GM18868 (cell line): ENCODE results near the gene AZU1.
"Not testable (repeated sequence)": the region's sequence is repeated elsewhere in the genome, so short reads cannot be mapped to it uniquely, and the experiment has no call there.

Source experiments
- ATAC-seq: cut with Tn5 transposase; IDR thresholded peaks from one replicate; pipeline ENCODE4 v1.9.1; 2021; ENCODE audit warnings: mild to moderate bottlenecking, moderate library complexity; ENCODE audit not compliant: unreplicated experiment

Gene AZU1

GRCh38 chr19:869245-870177, 41.9 kb downstream of the AZU1 start:
- no peak for ATAC-seq

GRCh38 chr19:870314-870713, 42.7 kb downstream of the AZU1 start:
- no peak for ATAC-seq

DNA sequence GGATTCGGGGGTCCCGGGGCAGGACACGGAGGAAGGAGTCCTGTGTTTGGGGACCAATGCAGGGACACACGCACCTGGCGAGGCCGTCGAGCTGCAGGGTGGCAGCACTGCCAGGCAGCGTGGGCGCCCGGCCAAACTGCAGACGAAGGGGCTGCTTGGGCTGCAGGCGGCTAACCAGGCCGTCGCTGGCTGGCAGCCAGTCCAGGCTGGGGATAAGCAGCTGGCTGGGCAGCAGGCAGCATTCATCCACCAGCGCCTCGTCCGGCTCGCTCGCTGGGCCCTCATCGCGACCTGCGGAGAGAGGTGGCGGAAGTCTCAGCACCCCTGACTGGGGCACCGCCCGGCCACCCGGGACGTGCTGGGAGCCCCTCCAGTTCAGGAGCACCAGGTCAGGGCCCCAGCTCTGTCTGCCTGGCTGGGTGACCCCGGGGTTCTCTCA, 43.3 kb downstream of the AZU1 start:
- ATAC-seq = no peak

DNA sequence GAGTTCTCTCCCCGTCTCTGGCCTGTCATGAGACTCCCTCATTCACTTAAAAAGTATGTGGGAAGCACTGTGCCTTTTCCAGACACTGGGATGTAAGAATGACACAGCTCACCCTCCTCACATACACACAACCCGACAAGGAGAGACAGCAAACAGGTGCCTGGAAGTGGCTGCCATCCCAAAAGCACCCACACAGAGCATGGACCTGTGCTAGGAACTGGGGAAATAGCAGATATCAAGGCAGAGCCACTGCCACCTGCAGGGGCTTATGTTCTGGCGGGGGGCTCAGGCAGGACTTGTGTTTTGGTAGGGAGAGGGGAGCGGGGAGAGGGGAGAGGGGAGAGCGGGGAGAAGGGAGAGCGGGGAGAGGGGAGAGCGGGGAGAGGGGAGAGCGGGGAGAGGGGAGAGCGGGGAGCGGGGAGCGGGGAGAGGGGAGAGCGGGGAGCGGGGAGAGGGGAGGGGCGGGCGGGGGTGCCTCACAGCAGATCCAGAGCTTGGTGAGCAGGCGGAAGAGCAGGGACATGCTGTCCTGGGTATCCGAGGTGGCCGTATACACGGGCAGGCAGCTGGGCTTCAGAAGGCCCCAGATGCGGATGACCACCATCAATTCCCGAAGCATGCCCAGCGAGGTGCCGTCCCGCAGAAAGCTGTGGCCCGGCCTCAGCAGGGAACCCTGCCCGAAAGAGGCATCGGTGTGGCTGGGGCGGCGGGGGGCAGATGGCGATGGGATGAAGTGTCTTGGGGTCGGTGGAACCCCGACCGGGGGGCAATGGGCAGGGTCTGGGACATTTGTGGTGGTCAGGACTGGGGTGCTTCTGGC, 44.0 kb downstream of the AZU1 start:
- no peak for ATAC-seq

DNA sequence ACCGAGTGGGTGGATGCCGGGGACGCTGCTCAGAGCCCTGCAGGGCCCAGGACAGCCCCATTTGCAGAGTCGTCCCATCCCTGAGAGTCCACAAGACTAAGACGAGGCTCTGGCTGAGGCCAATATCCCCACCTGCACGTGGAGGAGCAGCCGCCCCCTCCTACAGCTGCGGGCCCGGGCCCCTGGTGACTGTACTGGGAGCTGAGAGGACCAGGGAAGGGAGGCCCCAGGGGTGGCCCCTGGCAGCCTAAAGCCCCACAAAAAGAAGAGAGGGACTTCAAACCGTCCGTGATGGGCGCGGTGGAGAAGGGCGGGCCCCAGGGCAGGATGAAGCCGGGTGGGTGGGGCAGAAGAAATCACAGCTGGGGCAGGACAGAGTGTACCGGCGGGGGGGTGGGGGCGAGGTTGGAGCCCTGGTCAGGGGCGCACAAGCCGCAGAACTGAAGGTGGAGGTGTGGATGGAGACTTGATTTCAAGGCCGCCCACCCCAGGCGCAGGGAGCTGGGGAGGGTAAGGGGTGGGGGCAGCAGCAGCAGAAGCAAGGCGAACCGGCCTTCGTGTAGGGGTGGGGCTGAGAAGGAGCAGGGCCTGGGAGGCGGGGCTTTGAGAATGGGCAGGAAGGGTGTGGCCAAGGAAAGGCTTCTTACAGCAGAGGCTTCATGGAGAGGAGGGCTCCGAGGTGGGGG, 44.8 kb downstream of the AZU1 start:
- ATAC-seq = no peak

- no peak for ATAC-seq
Measured at GRCh38 chr19:873084-873483, 45.4 kb downstream of the AZU1 start.

GRCh38 chr19:873561-874041, 46.0 kb downstream of the AZU1 start:
- ATAC-seq = no peak

GRCh38 chr19:875265-875879, 47.7 kb downstream of the AZU1 start:
- ATAC-seq = no peak

DNA sequence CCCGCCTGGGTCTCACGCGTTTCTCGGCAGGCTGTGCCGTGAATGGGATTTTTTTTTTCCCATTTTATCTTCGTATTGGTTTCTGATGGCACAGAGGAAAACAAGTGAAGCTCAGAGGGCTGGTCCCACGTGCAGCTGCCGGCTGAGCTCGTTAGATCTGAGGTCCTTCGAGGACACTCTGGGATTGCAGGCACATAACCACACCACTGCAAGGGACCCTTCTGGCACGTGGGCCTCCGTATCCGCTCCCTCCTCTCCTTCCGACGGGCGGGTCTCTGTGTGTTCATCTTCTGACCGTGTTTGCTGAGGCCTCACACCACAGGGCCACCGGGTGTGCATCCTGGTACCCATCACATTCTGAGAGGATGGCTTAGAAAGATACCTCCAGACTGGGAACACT, 48.5 kb downstream of the AZU1 start:
- ATAC-seq = no peak

DNA sequence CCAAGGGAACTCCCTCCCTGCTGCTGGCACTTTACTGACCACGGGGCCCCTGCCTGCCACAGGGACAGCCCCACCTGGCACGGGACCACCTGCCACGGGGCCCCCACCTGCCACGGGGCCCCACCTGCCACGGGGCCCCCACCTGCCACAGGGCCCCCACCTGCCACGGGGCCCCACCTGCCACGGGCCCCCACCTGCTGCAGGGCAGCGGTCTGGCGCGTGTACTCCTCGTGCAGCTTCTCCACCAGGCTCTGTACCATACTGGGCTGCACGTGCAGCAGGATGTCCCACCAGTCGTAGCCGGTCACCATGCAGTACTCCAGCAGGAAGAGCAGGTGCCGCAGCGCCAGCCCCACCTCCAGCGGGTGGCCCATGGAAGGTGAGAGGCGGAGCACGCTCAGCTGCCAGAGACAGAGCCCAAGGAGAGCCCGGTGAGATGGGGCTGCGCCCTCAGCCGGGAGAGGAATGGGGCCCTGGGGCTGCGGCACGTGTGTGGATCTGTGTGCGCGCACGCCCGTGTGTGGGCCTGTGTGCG, 49.2 kb downstream of the AZU1 start:
- no peak for ATAC-seq

- not testable (repeated sequence) for ATAC-seq
Measured at GRCh38 chr19:877992-878660, 50.5 kb downstream of the AZU1 start.

GRCh38 chr19:878751-879561, 51.3 kb downstream of the AZU1 start:
- ATAC-seq = not testable (repeated sequence)

GRCh38 chr19:879711-880438, 52.2 kb downstream of the AZU1 start:
- no peak for ATAC-seq
